ENCODE results near the gene BABAM2.

DNA sequence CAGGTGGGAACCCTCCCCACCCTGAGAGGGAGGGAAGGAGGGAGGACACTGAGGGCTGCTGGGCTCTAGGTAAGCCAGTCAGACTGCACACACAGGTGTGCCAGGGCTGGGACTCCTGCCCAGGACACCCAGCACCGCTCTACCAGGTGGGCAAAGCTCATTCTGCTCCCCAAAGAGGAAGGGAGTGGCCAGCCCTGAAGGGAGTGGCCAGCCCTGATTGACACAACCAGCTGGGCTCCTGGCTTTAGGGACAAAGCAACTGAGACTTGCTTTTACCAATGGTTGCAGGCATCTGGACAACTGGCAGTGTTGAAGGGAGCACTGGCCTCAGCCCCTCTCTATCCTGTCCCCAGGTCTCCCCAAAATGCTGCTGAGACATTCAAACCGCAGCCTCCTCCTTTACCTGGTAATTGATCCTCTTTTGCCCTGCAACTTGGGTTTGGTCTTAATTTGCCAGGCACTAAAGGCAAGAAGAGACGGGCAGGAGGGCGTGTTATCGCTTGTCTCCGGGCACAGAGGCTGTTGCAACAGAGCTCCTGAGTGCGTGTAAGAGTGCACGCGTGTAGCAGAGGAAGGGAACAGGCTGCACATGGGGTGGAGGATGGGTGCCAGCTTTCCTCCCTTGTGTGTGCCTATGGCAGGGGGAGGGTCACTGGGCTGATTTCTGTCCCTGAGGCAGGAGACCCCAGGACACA is 487.6 kb downstream of the BABAM2 start:
- TF ChIP-seq CTCF (tag by site-specific recombination; IDR thresholded peaks at IDR 0.05) (no peak), ZSCAN30 (tag by site-specific recombination; IDR thresholded peaks at IDR 0.05) (no peak), ZNF19 (tag by site-specific recombination; IDR thresholded peaks at IDR 0.05; ENCODE audit: low read depth) (no peak), ZBTB10 (tag by site-specific recombination; IDR thresholded peaks at IDR 0.05) (no peak), BCL11A (tag by site-specific recombination; IDR thresholded peaks at IDR 0.05; ENCODE audit: low read depth) (no peak)
- TF ChIP-seq, protein P1, sequence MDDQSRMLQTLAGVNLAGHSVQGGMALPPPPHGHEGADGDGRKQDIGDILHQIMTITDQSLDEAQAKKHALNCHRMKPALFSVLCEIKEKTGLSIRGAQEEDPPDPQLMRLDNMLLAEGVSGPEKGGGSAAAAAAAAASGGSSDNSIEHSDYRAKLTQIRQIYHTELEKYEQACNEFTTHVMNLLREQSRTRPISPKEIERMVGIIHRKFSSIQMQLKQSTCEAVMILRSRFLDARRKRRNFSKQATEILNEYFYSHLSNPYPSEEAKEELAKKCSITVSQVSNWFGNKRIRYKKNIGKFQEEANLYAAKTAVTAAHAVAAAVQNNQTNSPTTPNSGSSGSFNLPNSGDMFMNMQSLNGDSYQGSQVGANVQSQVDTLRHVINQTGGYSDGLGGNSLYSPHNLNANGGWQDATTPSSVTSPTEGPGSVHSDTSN (CRISPR knock-in tag; IDR thresholded peaks at IDR 0.05): no peak
- TF ChIP-seq, protein P2, sequence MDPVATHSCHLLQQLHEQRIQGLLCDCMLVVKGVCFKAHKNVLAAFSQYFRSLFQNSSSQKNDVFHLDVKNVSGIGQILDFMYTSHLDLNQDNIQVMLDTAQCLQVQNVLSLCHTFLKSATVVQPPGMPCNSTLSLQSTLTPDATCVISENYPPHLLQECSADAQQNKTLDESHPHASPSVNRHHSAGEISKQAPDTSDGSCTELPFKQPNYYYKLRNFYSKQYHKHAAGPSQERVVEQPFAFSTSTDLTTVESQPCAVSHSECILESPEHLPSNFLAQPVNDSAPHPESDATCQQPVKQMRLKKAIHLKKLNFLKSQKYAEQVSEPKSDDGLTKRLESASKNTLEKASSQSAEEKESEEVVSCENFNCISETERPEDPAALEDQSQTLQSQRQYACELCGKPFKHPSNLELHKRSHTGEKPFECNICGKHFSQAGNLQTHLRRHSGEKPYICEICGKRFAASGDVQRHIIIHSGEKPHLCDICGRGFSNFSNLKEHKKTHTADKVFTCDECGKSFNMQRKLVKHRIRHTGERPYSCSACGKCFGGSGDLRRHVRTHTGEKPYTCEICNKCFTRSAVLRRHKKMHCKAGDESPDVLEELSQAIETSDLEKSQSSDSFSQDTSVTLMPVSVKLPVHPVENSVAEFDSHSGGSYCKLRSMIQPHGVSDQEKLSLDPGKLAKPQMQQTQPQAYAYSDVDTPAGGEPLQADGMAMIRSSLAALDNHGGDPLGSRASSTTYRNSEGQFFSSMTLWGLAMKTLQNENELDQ (tag by site-specific recombination; IDR thresholded peaks at IDR 0.05; ENCODE audit: low read depth): no peak
- TF ChIP-seq, protein P3, sequence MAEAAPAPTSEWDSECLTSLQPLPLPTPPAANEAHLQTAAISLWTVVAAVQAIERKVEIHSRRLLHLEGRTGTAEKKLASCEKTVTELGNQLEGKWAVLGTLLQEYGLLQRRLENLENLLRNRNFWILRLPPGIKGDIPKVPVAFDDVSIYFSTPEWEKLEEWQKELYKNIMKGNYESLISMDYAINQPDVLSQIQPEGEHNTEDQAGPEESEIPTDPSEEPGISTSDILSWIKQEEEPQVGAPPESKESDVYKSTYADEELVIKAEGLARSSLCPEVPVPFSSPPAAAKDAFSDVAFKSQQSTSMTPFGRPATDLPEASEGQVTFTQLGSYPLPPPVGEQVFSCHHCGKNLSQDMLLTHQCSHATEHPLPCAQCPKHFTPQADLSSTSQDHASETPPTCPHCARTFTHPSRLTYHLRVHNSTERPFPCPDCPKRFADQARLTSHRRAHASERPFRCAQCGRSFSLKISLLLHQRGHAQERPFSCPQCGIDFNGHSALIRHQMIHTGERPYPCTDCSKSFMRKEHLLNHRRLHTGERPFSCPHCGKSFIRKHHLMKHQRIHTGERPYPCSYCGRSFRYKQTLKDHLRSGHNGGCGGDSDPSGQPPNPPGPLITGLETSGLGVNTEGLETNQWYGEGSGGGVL (tag by site-specific recombination; IDR thresholded peaks at IDR 0.05): no peak
